ENCODE results near the gene TMEM233. TPM values are rescaled to one million over a fixed set of nuclear protein-coding genes. Genes with fewer than 3 reads are reported as not detected.

TMEM233 gene
- total RNA-seq, 2 experiments from 2014 or later = not detected

- ChIA-PET POLR2A (no interaction called here), CTCF (no interaction called here)
These were observed 98.8 kb downstream of the TMEM233 start for GRCh38 chr12:119692410-119692809.

Other genes starting within 250 kb of the TMEM233 start
- 10 to 100 TPM; 22.3 to 25.7 TPM for gene PRKAB1, start 74.4 kb downstream of the TMEM233 start, total RNA-seq

Data from activated CD8-positive, alpha-beta memory T cell treated with anti-CD3 and anti-CD28 coated beads for 36 hours (primary cell).